Measurements from ENCODE around the gene STX10.

Gene STX10

DNA sequence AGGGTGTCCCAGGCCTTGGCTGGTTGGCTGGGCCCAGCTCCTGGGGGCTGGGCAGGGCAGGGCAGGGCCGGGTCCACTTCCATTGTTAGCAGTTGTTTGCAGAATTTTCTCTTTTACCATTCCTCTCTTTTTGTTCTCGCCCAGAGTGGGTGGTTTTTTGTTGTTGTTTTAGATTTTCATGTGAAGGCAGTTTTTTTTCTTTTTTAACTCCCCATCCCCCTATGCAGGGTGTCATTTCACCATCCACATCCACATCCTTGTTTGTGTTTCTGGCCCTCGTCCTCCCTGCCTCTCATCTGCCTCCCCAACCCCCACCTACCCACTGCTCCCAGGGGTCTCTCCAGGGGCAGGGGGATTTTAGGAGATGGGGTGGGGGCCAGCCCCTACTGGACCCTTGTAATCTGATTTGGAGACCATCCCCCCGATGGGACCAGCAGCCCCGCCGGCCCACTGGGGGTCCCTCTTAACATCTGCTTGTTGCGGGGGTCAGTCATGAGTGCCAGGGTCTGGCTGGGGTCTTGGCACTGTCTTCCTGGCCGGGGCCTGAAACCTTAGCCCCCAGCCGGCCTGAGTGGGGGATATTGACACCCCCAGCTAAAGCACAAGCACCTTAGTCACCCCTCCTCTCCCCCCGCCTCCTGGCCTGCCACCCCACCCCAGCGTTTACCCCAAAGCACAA, 10.4 kb downstream of the STX10 start:
- H3K4me3 Mint-ChIP-seq, result no peak overlapping the region
- H3K4me1 Mint-ChIP-seq, result peaks cover 3 to 9% of the 10 kb centered on the region in 2 donors

DNA sequence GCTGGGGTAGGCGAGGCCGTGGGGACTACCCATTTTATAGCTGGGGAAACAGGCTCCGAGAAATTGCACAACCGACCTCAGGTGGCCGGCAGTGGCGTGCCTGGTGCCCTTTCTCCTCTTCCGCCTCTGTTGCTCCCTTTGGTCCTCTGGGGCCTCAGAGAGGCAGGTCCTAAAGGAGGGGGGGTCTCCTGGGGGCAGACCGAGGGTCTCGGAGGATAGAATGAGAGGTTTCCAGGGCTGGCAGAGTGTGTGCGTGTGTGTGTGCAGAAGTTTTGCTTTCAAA, 11.3 kb downstream of the STX10 start:
- Mint-ChIP-seq H3K36me3 (peaks cover 36 to 48% of the 10 kb centered on the region in 2 donors), H3K9me3 (no peaks in the 10 kb centered on the region), H3K27ac (no peak overlapping the region), H3K27me3 (no peaks in the 10 kb centered on the region), H3K4me3 (no peak overlapping the region), H3K4me1 (peaks cover 3 to 9% of the 10 kb centered on the region in 2 donors)
- ATAC-seq (replicated peaks), result no peak
- DNase-seq, result no peak

More for the DNA sequence above, 10.4 kb downstream of the STX10 start:
- Mint-ChIP-seq H3K27ac (no peak overlapping the region), H3K36me3 (peaks cover 35 to 52% of the 10 kb centered on the region in 2 donors), H3K27me3 (no peaks in the 10 kb centered on the region), H3K9me3 (no peaks in the 10 kb centered on the region)
- ATAC-seq (replicated peaks) (no peak), DNase-seq (no peak)

DNA sequence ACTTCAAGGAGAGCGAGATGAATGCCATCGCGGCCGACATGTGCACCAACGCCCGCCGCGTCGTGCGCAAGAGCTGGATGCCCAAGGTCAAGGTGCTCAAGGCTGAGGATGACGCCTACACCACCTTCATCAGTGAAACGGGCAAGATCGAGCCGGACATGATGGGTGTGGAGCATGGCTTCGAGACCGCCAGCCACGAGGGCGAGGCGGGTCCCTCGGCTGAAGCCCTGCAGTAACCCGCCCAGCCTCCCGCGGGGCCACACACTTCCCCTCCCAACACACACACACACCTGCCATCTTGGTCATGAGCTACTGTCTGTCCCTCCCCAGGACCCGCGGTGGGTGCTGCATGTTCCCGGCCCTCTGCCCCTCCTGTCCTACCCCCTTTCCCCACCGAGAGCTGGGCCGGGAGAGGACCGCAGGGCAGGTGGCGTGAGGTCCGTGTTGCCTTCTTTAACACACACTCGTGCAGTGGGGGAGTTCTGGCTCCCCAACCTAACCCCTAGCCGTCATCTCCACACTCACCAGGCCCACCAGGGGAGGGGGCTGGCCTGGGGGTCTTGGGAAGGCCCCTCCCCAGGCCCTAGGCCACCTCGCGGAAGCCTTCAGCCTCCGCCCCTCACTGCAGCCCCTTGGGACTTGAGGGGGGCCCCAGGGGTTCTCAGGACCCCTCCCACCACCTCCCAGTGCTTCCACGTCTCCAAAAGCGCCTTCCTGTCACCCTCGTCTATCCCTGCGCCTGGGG, 11.8 kb downstream of the STX10 start:
- ATAC-seq (replicated peaks) (no peak), DNase-seq (no peak)
- no peaks in the 10 kb centered on the region for H3K27me3 Mint-ChIP-seq
- H3K27ac Mint-ChIP-seq, result no peak overlapping the region
- H3K4me3 Mint-ChIP-seq, result no peak overlapping the region
- H3K36me3 Mint-ChIP-seq, result peaks cover 36 to 48% of the 10 kb centered on the region in 2 donors
- H3K4me1 Mint-ChIP-seq, result peaks cover 3 to 9% of the 10 kb centered on the region in 2 donors
- no peaks in the 10 kb centered on the region for H3K9me3 Mint-ChIP-seq

- no peaks in the 10 kb centered on the region for H3K9me3 Mint-ChIP-seq
- DNase-seq (no peak), ATAC-seq (replicated peaks) (no peak)
- no peak overlapping the region for H3K4me3 Mint-ChIP-seq
- H3K27me3 Mint-ChIP-seq, result no peaks in the 10 kb centered on the region
- peaks cover 11 to 19% of the 10 kb centered on the region in 2 donors for H3K4me1 Mint-ChIP-seq
- H3K27ac Mint-ChIP-seq, result no peak overlapping the region
- peaks cover 41 to 56% of the 10 kb centered on the region in 2 donors for H3K36me3 Mint-ChIP-seq
Observed at GRCh38 chr19:13137290-13137794, 12.8 kb downstream of the STX10 start.

- Mint-ChIP-seq H3K27me3 (no peaks in the 10 kb centered on the region), H3K4me3 (no peak overlapping the region), H3K4me1 (peaks cover 14 to 24% of the 10 kb centered on the region in 2 donors), H3K9me3 (no peaks in the 10 kb centered on the region), H3K36me3 (peaks cover 46 to 56% of the 10 kb centered on the region in 2 donors), H3K27ac (no peak overlapping the region)
- DNase-seq, result no peak
- no peak for ATAC-seq (replicated peaks)
Observed at GRCh38 chr19:13135068-13136062, 14.8 kb downstream of the STX10 start.

GRCh38 chr19:13134626-13135025, 15.5 kb downstream of the STX10 start:
- DNase-seq, result no peak
- ATAC-seq (replicated peaks), result no peak
- peaks cover 14 to 24% of the 10 kb centered on the region in 2 donors for H3K4me1 Mint-ChIP-seq
- H3K27me3 Mint-ChIP-seq, result no peaks in the 10 kb centered on the region
- peaks cover 43 to 53% of the 10 kb centered on the region in 2 donors for H3K36me3 Mint-ChIP-seq
- no peaks in the 10 kb centered on the region for H3K9me3 Mint-ChIP-seq
- no peak overlapping the region for H3K4me3 Mint-ChIP-seq
- H3K27ac Mint-ChIP-seq, result no peak overlapping the region

DNA sequence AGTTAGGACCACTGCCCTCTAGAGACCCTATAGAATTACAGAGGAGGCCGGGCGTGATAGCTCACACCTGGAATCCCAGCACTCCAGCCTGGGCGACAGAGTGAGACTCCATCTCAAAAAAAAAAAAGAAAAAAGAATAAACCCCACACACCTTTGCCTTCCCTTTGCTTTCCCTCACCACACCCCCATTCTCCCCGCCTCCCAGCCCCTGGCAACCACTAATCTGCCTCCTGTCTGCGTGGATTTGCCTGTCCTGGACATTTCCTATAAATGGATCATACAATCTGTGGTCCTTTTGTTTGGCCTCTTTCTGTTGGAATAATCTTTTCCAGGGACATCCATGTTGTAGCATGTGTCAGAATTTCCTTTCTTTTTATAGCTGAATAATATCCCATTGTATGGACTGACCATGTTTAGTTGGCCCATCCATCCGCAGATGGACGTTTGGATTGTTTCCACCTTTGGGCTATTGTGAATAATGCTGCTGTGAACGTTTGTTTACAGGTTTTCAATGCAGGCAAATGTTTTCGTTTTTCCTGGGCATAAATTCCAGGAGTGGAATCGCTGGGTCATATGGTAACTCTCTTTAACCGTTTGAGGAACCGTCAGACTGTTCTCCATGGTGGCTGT, 16.8 kb downstream of the STX10 start:
- H3K4me1 Mint-ChIP-seq, result peaks cover 19 to 32% of the 10 kb centered on the region in 2 donors
- H3K36me3 Mint-ChIP-seq, result peaks cover 39 to 51% of the 10 kb centered on the region in 2 donors
- ATAC-seq (replicated peaks), result no peak
- no peak overlapping the region for H3K4me3 Mint-ChIP-seq
- DNase-seq, result no peak
- H3K27me3 Mint-ChIP-seq, result no peaks in the 10 kb centered on the region
- H3K27ac Mint-ChIP-seq, result no peak overlapping the region
- H3K9me3 Mint-ChIP-seq, result no peaks in the 10 kb centered on the region

DNA sequence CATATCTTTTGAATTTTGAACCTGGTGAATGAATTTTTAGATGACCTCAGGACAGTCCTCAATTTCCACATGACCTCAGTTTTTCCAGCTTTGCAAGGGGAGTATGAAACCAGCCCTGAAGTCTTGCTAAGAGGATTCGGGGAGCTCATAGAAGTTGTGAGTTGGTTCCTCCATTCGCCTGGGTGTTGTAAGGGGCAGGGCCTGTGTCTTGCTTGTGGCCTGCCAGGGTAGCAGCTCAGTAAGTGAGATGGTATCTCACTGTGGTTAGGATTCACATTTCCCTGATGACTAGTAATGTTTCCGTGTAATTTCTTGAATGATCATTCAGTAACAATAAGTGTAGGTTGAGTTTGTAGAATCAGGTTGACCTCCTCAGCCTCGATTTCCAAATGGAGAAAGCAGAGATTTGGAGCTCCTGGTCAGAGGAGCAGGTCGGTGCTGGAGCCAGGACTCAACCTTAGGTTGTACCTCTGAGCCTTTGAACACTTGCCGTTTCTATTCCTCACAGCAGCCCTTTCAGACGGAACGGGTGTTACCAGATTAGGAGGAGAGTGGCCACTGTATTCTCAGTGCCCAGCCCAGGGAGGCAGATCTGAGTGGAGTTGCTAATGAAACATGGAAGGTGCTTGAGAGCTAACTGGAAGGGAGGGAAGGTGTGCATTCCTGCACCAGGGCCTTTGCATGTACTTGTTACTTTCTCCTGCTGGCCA, 17.5 kb downstream of the STX10 start:
- Mint-ChIP-seq H3K4me1 (peaks cover 23 to 38% of the 10 kb centered on the region in 2 donors), H3K9me3 (no peaks in the 10 kb centered on the region), H3K27me3 (no peaks in the 10 kb centered on the region), H3K4me3 (no peak overlapping the region), H3K36me3 (peaks cover 41 to 51% of the 10 kb centered on the region in 2 donors), H3K27ac (peak overlapping the region; percentile 27)
- DNase-seq (no peak), ATAC-seq (replicated peaks) (peak; percentile 44 to 54)

- Mint-ChIP-seq H3K9me3 (no peaks in the 10 kb centered on the region), H3K27me3 (no peaks in the 10 kb centered on the region), H3K4me1 (peaks cover 27 to 40% of the 10 kb centered on the region in 2 donors), H3K27ac (peak overlapping the region; percentile 72), H3K4me3 (no peak overlapping the region), H3K36me3 (peaks cover 28 to 39% of the 10 kb centered on the region in 2 donors)
- no peak for ATAC-seq (replicated peaks)
- no peak for DNase-seq
Observed at GRCh38 chr19:13130886-13131490, 19.2 kb downstream of the STX10 start.

- Mint-ChIP-seq H3K4me3 (no peak overlapping the region), H3K4me1 (peaks cover 27 to 40% of the 10 kb centered on the region in 2 donors), H3K36me3 (peaks cover 24 to 32% of the 10 kb centered on the region in 2 donors), H3K27me3 (no peaks in the 10 kb centered on the region), H3K9me3 (no peaks in the 10 kb centered on the region), H3K27ac (no peak overlapping the region)
- DNase-seq, result no peak
- ATAC-seq (replicated peaks), result no peak
Observed at GRCh38 chr19:13129384-13129783, 20.8 kb downstream of the STX10 start.

DNA sequence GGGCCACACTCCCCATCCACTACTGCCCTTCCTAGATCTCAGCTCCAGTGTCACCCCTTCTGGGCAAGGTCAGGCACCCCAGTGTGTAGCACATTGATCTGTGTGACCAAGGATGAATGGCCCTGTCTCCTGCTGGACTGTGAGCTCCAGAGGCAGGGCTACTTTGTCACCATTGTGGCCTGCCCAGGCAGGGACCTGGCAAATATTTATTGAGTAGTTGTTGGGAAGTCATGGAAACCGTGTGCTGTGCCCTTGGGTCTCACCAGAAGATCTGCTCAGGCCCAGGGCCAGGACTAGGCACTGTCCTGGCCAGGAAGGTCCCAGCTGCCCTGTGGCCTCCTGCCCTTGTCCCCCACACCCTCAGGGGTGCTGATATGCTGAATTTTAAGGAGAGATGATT, 21.6 kb downstream of the STX10 start:
- Mint-ChIP-seq H3K27ac (no peak overlapping the region), H3K27me3 (no peaks in the 10 kb centered on the region), H3K36me3 (peaks cover 25 to 35% of the 10 kb centered on the region in 2 donors), H3K4me1 (peaks cover 27 to 44% of the 10 kb centered on the region in 2 donors), H3K4me3 (no peak overlapping the region), H3K9me3 (no peaks in the 10 kb centered on the region)
- ATAC-seq (replicated peaks) (no peak), DNase-seq (no peak)

DNA sequence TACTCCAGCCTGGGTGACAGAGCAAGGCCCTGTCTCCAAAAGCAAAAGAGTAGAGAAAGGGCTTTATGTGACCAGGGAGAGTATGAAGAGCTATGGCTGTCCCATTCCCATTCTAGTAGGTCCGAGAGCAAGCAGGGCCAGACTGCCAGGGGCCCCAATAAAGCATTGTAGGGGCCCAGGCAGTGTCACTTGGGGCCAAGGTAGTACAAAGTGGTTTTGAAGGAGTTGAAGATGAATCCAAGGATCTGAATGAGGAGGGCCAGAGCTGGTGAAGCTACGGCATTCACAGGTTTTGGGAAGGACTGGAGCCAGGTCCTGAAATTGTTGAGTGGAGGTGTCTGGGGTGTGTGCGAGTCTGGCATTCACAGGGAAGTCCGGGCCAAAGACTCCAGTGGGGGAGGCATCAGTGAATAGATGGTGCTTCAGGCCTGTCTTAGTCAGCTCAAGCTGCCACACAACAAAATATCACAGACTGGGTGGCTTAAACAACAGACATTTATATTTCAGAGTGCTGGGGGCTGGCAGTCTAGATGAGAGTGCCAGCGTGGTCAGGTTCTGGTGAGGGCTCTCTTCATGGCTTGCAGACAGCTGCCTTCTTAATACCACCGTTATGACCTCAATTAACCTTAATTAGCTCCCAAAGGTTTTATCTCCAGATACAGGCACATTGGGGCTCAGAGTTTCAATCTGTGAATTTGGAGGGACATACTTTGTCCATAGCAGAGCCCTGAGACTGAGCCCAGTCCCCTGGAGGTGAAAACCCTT, 22.2 kb downstream of the STX10 start:
- H3K4me1 Mint-ChIP-seq, result peaks cover 28 to 47% of the 10 kb centered on the region in 2 donors
- H3K9me3 Mint-ChIP-seq, result no peaks in the 10 kb centered on the region
- ATAC-seq (replicated peaks) (no peak), DNase-seq (no peak)
- H3K36me3 Mint-ChIP-seq, result peaks cover 26 to 34% of the 10 kb centered on the region in 2 donors
- H3K4me3 Mint-ChIP-seq, result no peak overlapping the region
- H3K27me3 Mint-ChIP-seq, result no peaks in the 10 kb centered on the region
- H3K27ac Mint-ChIP-seq, result peak overlapping the region; percentile 60

Measured in stimulated activated naive B cell treated with anti-CD40 and anti-IgM and Interleukin-4, amounts not matched to agents 10 μg/mL and 1 μg/mL and 100 μg/mL, for 72 hours (primary cell).